ENCODE data around the gene SEZ6L2. TPM values are rescaled to one million over a fixed set of nuclear protein-coding genes. Genes with fewer than 3 reads are reported as not detected.

SEZ6L2 gene
- total RNA-seq, 1 experiment from 2014 or later = 44.7 TPM

- Histone ChIP-seq H3K18ac (ENCODE audit: insufficient read length, low read depth, low read length) (no peak overlapping the region), H3K79me1 (ENCODE audit: insufficient read depth, low read depth, low read length, poor library complexity, severe bottlenecking) (peaks cover 2% of the 10 kb centered on the region), H3K27ac (ENCODE audit: insufficient read length, low read depth, low read length) (no peak overlapping the region), H3K56ac (ENCODE audit: insufficient read length, low read depth, low read length) (no peak overlapping the region), H4K91ac (ENCODE audit: insufficient read length, low read depth, low read length) (no peak overlapping the region), H3K23ac (ENCODE audit: insufficient read length, low read depth, low read length) (no peak overlapping the region), H4K20me1 (ENCODE audit: control insufficient read depth, insufficient read depth, insufficient read length) (no peaks in the 10 kb centered on the region), H2BK15ac (ENCODE audit: low read depth, low read length) (no peak overlapping the region), H2BK120ac (ENCODE audit: low read depth, low read length, poor library complexity, severe bottlenecking) (no peak overlapping the region), H3K4me1 (ENCODE audit: insufficient read depth, low read length) (peaks cover 2% of the 10 kb centered on the region), H3T11ph (ENCODE audit: low read length) (no peak overlapping the region), H2BK5ac (ENCODE audit: insufficient read length, low read length) (no peak overlapping the region), H4K8ac (replicated peaks; ENCODE audit: insufficient read length, low read depth, low read length) (no peak overlapping the region), H3K14ac (ENCODE audit: insufficient read depth, low read length) (no peak overlapping the region), H4K5ac (ENCODE audit: insufficient read length, low read depth, low read length) (no peak overlapping the region), H3K4ac (ENCODE audit: low read depth, low read length) (no peak overlapping the region), H2BK20ac (ENCODE audit: low read depth, low read length, poor library complexity, severe bottlenecking) (no peak overlapping the region), H3K9me3 (ENCODE audit: control insufficient read depth, low read depth, low read length) (no peaks in the 10 kb centered on the region), H3K27me3 (ENCODE audit: insufficient read depth, low read length) (no peaks in the 10 kb centered on the region), H3K4me2 (ENCODE audit: insufficient read depth, insufficient read length, low read length) (no peak overlapping the region), H2AFZ (ENCODE audit: low read length) (no peak overlapping the region), H2AK5ac (ENCODE audit: insufficient read length, low read length) (no peak overlapping the region), H2BK12ac (ENCODE audit: insufficient read length, low read depth, low read length) (no peak overlapping the region), H3K9ac (ENCODE audit: extremely low read depth, insufficient read length, low read length) (no peak overlapping the region), H3K79me2 (ENCODE audit: insufficient read depth, low read length) (no peaks in the 10 kb centered on the region; the same call in 1 of the 2 replicates), H3K23me2 (ENCODE audit: insufficient read length, low read depth, low read length, poor library complexity, severe bottlenecking) (no peaks in the 10 kb centered on the region)
- H3K27me3 Mint-ChIP-seq (ENCODE audit: low read depth) = no peaks in the 10 kb centered on the region
- no peaks in the 10 kb centered on the region for H3K9me3 Mint-ChIP-seq
- no CpG with 5 or more reads among the region's 23 CpGs for WGBS (ENCODE audit: extremely low coverage, insufficient read length, low lambda C conversion rate)
- H3K4me1 Mint-ChIP-seq = peaks cover 7 to 17% of the 10 kb centered on the region in 2 experiments
- peaks cover 14 to 29% (median 21%) of the 10 kb centered on the region in 3 experiments; a peak in 6 of 7 replicates for H3K36me3 Mint-ChIP-seq (ENCODE audit: insufficient read depth in 1 of 3, low read depth in 3 of 3)
- 0 out of 5 replicates have a peak overlapping the region, but pooled peaks of 1 of the 2 experiments have one; percentile 20 for H3K4me3 Mint-ChIP-seq
- DNase-seq = no peak
- peak overlapping the region in 2 of 3 experiments; percentile 84 to 91; a peak in 3 of 7 replicates for H3K27ac Mint-ChIP-seq
- TF ChIP-seq CTCF (conservative IDR thresholded peaks at IDR 0.05) = no peak
Observed at GRCh38 chr16:29906520-29907244, 7.3 kb upstream of the SEZ6L2 start.

Measured in H9 (cell line).